Stomach smooth muscle (tissue), 2 donors: ENCODE data around the gene CPEB3.
"Not testable (repeated sequence)": the region's sequence is repeated elsewhere in the genome, so short reads cannot be mapped to it uniquely, and the experiment has no call there.

ENCODE experiments used
- H3K27ac ChIP-seq: one replicate; pipeline ENCODE4 v1.7.0; 2013; ENCODE audit warnings: mild to moderate bottlenecking, low read length, inconsistent platforms
- H3K27me3 ChIP-seq, 2 donors: one replicate each; pipeline ENCODE4 v1.7.0; 2013; ENCODE audit warnings: low read length in 2 of 2; ENCODE audit not compliant: insufficient read depth in 2 of 2, control insufficient read depth in 1 of 2
- H3K36me3 ChIP-seq, 2 donors: one replicate each; pipeline ENCODE4 v1.7.0; 2013; ENCODE audit warnings: low read length in 2 of 2; ENCODE audit not compliant: control insufficient read depth in 2 of 2, insufficient read depth in 2 of 2
- H3K4me1 ChIP-seq: one replicate; pipeline ENCODE4 v1.7.0; 2013; ENCODE audit warnings: low read length; ENCODE audit not compliant: control insufficient read depth, insufficient read depth
- H3K4me3 ChIP-seq, 2 donors: one replicate each; pipeline ENCODE4 v1.7.0; 2013; ENCODE audit warnings: low read length in 2 of 2
- H3K9ac ChIP-seq, 2 donors: one replicate each; pipeline ENCODE4 v1.7.0; 2013; ENCODE audit warnings: low read length in 2 of 2, mild to moderate bottlenecking in 1 of 2
- H3K9me3 ChIP-seq, 2 donors: one replicate each; pipeline ENCODE4 v1.7.0; 2013; ENCODE audit warnings: low read length in 2 of 2; ENCODE audit not compliant: control insufficient read depth in 2 of 2
- donor health status: healthy.
- donor health status: Pancreatic carcinoma.

Gene CPEB3

GRCh38 chr10:92121686-92122492 lies 169.0 kb downstream of the CPEB3 start:
- no peaks in the 10 kb centered on the region for H3K36me3 ChIP-seq
- no peaks in the 10 kb centered on the region for H3K9me3 ChIP-seq
- H3K27ac ChIP-seq = peak overlapping the region; percentile 11
- H3K4me3 ChIP-seq = no peak overlapping the region
- H3K27me3 ChIP-seq = no peaks in the 10 kb centered on the region
- no peak overlapping the region for H3K9ac ChIP-seq
- peaks cover 41% of the 10 kb centered on the region for H3K4me1 ChIP-seq

DNA sequence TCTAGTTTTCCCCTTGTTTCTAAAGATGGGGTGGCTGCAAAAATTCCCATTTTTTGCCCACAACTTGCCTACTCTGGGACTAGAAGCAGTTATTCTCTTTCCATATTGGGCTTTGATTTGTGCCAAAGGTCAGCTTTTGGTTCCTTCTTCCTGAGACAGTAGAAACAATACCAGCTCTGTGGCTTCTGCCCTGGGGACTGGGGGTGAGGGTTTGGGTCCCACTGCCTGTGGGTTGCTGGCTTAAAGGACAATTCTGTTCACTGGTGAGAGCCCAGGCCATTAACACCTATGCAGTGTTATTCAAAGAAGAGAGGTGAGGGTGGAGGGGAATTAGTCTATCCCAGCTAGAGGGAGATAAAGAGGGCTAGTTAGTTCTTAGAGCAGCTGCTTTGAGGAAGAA lies 171.5 kb downstream of the CPEB3 start:
- no peaks in the 10 kb centered on the region for H3K9me3 ChIP-seq
- H3K27ac ChIP-seq = no peak overlapping the region
- no peak overlapping the region for H3K9ac ChIP-seq
- no peaks in the 10 kb centered on the region for H3K27me3 ChIP-seq
- H3K4me1 ChIP-seq = peaks cover 27% of the 10 kb centered on the region
- no peak overlapping the region for H3K4me3 ChIP-seq
- no peaks in the 10 kb centered on the region for H3K36me3 ChIP-seq

DNA sequence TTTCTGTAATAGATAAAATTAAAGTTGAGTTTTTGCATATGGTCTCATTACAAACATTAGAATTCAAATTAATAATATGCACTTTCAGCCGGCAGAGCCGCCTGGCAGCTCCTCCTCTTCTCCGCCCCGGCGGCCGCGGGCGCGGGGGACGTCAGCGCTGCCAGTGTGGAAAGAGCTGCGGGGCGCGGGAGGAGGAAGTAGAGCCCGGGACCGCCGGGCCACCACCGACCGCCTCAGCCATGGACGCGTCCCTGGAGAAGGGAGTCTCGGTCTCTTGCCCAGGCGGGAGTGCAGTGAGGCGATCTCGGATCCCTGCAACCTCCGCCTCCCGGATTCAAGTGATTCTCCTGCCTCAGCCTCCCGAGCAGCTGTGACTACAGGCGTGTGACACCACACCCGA lies 176.0 kb downstream of the CPEB3 start:
- not testable (repeated sequence) for H3K27ac ChIP-seq, H3K9me3 ChIP-seq

GRCh38 chr10:92113911-92114600 lies 176.8 kb downstream of the CPEB3 start:
- Histone ChIP-seq H3K27ac (no peak overlapping the region), H3K9me3 (no peaks in the 10 kb centered on the region), H3K36me3 (no peaks in the 10 kb centered on the region), H3K4me1 (no peaks in the 10 kb centered on the region), H3K9ac (no peak overlapping the region), H3K4me3 (no peak overlapping the region), H3K27me3 (no peaks in the 10 kb centered on the region)

More for the DNA sequence above, 176.0 kb downstream of the CPEB3 start:
- not testable (repeated sequence) for H3K9ac ChIP-seq, H3K4me1 ChIP-seq, H3K36me3 ChIP-seq, H3K4me3 ChIP-seq, H3K27me3 ChIP-seq

- no peaks in the 10 kb centered on the region for H3K9me3 ChIP-seq
- H3K27ac ChIP-seq = no peak overlapping the region
- no peaks in the 10 kb centered on the region for H3K27me3 ChIP-seq
- H3K9ac ChIP-seq = no peak overlapping the region
- peaks cover 0 to 4% of the 10 kb centered on the region in 2 donors for H3K36me3 ChIP-seq
- no peak overlapping the region for H3K4me3 ChIP-seq
- H3K4me1 ChIP-seq = no peaks in the 10 kb centered on the region
Observed at GRCh38 chr10:92112462-92112861, 178.4 kb downstream of the CPEB3 start.

- Histone ChIP-seq H3K27me3 (no peaks in the 10 kb centered on the region), H3K4me3 (no peak overlapping the region), H3K9ac (no peak overlapping the region), H3K4me1 (no peaks in the 10 kb centered on the region), H3K27ac (no peak overlapping the region), H3K9me3 (no peaks in the 10 kb centered on the region), H3K36me3 (peaks cover 0 to 4% of the 10 kb centered on the region in 2 donors)
Observed at GRCh38 chr10:92111336-92111939, 179.4 kb downstream of the CPEB3 start.

DNA sequence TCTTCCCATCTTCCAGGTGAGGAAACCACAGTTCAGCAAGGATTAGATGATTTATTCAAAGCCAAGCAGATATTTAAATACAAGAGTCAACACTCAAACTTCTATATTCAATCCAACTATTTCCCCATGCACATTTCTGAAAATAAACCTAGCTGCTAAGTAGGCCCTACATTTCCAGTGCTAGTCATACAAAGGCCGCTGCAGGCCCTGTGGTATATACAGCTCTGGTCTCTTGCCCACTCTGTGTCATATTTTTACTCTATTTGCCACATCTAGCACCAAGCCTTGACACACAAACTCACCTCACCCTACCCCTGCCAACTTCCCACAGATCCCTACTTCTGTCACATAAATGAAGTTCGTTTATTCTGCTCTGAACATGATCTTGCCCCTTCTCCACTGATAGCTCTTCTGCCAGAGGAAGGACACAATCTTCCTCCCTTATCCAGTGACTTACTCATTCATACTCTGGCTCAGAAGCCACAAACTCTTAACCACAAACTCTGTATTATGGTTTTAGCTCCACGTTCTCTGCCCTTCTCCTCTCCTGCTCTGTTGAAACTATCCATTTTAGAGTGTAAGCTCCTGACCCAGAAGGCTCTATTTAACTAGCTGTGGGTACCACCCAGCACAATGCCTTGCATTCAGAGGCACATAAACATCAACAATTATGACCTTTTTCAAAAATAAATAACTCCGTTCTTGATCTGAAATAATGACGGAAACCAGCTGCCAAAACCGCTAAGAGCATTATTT lies 180.7 kb downstream of the CPEB3 start:
- H3K4me1 ChIP-seq = no peaks in the 10 kb centered on the region
- no peaks in the 10 kb centered on the region for H3K27me3 ChIP-seq
- peaks cover 0 to 4% of the 10 kb centered on the region in 2 donors for H3K36me3 ChIP-seq

DNA sequence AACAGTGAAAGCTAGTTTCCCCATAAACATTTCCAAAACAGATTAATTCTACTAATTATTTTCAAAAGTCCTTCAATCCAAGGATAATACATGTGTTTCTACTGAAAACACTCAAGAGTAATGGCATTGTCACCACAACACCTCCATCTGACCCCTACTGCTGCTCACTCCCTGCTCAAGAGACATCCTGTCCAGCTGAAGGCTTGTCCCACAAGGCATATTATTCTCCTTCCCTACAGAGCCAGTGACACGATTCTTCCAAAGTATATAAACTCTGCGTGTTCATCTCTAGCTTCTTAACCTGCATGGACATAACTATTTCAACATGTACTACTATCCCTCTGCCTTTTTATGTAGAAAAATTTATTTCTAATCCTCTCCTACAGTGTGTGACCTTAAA lies 182.1 kb downstream of the CPEB3 start:
- Histone ChIP-seq H3K36me3 (peaks cover 0 to 4% of the 10 kb centered on the region in 2 donors), H3K4me1 (no peaks in the 10 kb centered on the region), H3K9ac (no peak overlapping the region), H3K27me3 (no peaks in the 10 kb centered on the region), H3K9me3 (no peaks in the 10 kb centered on the region), H3K27ac (no peak overlapping the region), H3K4me3 (no peak overlapping the region)

More for the DNA sequence above, 180.7 kb downstream of the CPEB3 start:
- Histone ChIP-seq H3K9me3 (no peaks in the 10 kb centered on the region), H3K27ac (no peak overlapping the region), H3K9ac (no peak overlapping the region), H3K4me3 (no peak overlapping the region)

DNA sequence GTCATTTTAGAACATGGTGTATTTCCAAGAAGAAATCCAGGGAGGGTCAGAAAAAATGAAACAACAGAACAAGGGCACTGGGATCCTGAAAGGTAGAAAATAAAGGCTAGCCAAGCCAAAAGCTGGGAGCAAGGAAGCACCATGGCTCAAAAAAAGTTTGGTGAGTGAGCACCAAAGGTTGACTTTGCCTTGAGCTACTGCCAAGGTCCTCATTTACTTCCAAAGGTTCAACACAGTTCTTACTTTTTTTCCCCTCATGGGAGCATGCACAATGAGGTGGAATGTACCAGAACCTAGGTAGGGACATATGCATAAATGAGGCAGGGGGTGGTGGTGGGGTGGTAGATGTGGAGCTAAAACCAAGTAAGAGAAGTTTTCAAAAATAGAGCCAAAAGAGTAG lies 182.8 kb downstream of the CPEB3 start:
- peaks cover 0 to 4% of the 10 kb centered on the region in 2 donors for H3K36me3 ChIP-seq
- H3K9me3 ChIP-seq = no peaks in the 10 kb centered on the region
- H3K9ac ChIP-seq = no peak overlapping the region
- no peak overlapping the region for H3K27ac ChIP-seq
- H3K27me3 ChIP-seq = no peaks in the 10 kb centered on the region
- no peak overlapping the region for H3K4me3 ChIP-seq
- no peaks in the 10 kb centered on the region for H3K4me1 ChIP-seq

GRCh38 chr10:92103376-92104090 lies 187.3 kb downstream of the CPEB3 start:
- H3K9me3 ChIP-seq = no peaks in the 10 kb centered on the region
- no peak overlapping the region for H3K9ac ChIP-seq
- H3K4me1 ChIP-seq = peaks cover 8% of the 10 kb centered on the region
- no peak overlapping the region for H3K27ac ChIP-seq
- H3K36me3 ChIP-seq = peaks cover 0 to under 1% of the 10 kb centered on the region in 2 donors
- no peaks in the 10 kb centered on the region for H3K27me3 ChIP-seq
- H3K4me3 ChIP-seq = no peak overlapping the region
